Prostate gland (tissue), 2 donors: ENCODE results near the gene TBC1D5. TPM values are rescaled to one million over a fixed set of nuclear protein-coding genes. Genes with fewer than 3 reads are reported as not detected.
"Not testable (repeated sequence)": the region's sequence is repeated elsewhere in the genome, so short reads cannot be mapped to it uniquely, and the experiment has no call there.

ENCODE experiments used
- DNase-seq: peaks from one replicate; pipeline ENCODE4 v3.0.0-alpha.2; 2019; ENCODE audit warnings: low spot score
- H3K27ac ChIP-seq, 2 donors: fragments of 200-600 bp; sonication (generic); 2 replicates each; pipeline ENCODE4 v1.5.1; 2017 to 2019
- H3K27me3 ChIP-seq: fragments of 200-600 bp; sonication (generic); replicated peaks from 2 replicates; pipeline ENCODE4 v1.5.1; 2019; ENCODE audit not compliant: insufficient read depth
- H3K36me3 ChIP-seq, 2 donors: fragments of 200-600 bp; sonication (generic); 1 replicate in 1 of 2; 2 replicates in 1 of 2; pipeline versions ENCODE4 v1.5.1 to v1.8.1; 2017 to 2019
- H3K4me1 ChIP-seq: fragments of 200-600 bp; sonication (generic); replicated peaks from 2 replicates; pipeline ENCODE4 v1.5.1; 2019
- H3K4me3 ChIP-seq, 2 donors: fragments of 200-600 bp; sonication (generic); 2 replicates each; pipeline ENCODE4 v1.5.1; 2017 to 2019
- H3K9me3 ChIP-seq: fragments of 200-600 bp; sonication (generic); 2 replicates; pipeline ENCODE4 v1.5.1; 2017
- POLR2A ChIP-seq: fragments of 450-650 bp; IDR thresholded peaks from one replicate; pipeline ENCODE4 v1.6.1; 2016; ENCODE audit warnings: antibody characterized with exemption, mild to moderate bottlenecking
- POLR2AphosphoS5 ChIP-seq: sonication (generic); formaldehyde crosslinking; IDR thresholded peaks from one replicate; pipeline ENCODE4 v1.6.1; 2017; ENCODE audit warnings: antibody characterized with exemption
- WGBS: methylation state at CpG from one replicate; pipeline ENCODE4 v1.1.5; 2018; 5-methylcytosine and 5-hydroxymethylcytosine counted together
- intact Hi-C: fragments of 100-400 bp; cut with DNase I; formaldehyde crosslinking; loops from one replicate; pipeline ENCODE4 v1.14.2; 2022
- total RNA-seq, 2 donors: library from RNA; depleted of rRNA; stranded (reverse); fragments of >200 nt; gene quantifications; one replicate each; pipeline ENCODE4 v1.1.0, GENCODE V29; 2016
- TF ChIP-seq, protein P1 (sequence below), 4 experiments: fragments of 200-600 bp in 2 of 4; fragments of 450-650 bp in 2 of 4; sonication (generic) in 2 of 4; IDR thresholded peaks; 1 replicate in 3 of 4; 2 replicates in 1 of 4; pipeline ENCODE4 v1.5.1; 2016 to 2019; ENCODE audit warnings: antibody characterized with exemption in 4 of 4, mild to moderate bottlenecking in 2 of 4, moderate library complexity in 2 of 4

TBC1D5 gene
- total RNA-seq, 2 donors from 2014 or later, result 64.8 to 99.2 TPM

DNA sequence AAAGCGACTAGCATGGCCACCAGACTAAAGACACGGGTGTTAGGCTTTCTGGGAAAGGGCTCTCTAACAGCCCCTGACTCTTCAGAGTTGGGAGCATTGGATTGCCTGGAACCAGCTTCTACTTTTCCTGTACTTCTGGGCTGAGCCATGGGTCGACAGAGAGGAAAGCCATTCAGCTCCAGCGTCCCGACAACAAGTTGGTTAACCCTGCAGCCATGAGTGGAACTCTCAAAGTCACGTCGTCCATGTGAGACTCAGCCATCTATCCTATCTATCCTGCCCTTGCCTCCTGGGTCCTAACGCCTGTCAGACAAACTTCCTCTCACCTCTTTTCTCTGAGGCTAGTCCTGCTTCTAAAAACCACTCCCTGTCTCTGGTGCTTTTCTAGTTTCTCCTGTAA is 32.6 kb upstream of the TBC1D5 start:
- Histone ChIP-seq H3K4me1 (no peaks in the 10 kb centered on the region), H3K27ac (no peak overlapping the region), H3K9me3 (no peaks in the 10 kb centered on the region), H3K36me3 (no peaks in the 10 kb centered on the region), H3K4me3 (no peak overlapping the region), H3K27me3 (no peaks in the 10 kb centered on the region)
- no peak for TF ChIP-seq POLR2AphosphoS5
- TF ChIP-seq, protein P1, sequence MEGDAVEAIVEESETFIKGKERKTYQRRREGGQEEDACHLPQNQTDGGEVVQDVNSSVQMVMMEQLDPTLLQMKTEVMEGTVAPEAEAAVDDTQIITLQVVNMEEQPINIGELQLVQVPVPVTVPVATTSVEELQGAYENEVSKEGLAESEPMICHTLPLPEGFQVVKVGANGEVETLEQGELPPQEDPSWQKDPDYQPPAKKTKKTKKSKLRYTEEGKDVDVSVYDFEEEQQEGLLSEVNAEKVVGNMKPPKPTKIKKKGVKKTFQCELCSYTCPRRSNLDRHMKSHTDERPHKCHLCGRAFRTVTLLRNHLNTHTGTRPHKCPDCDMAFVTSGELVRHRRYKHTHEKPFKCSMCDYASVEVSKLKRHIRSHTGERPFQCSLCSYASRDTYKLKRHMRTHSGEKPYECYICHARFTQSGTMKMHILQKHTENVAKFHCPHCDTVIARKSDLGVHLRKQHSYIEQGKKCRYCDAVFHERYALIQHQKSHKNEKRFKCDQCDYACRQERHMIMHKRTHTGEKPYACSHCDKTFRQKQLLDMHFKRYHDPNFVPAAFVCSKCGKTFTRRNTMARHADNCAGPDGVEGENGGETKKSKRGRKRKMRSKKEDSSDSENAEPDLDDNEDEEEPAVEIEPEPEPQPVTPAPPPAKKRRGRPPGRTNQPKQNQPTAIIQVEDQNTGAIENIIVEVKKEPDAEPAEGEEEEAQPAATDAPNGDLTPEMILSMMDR (IDR thresholded peaks at IDR 0.05), result no peak
- DNase-seq, result no peak
- 82% methylated on average over 8 of the region's 8 CpGs for whole genome bisulfite sequencing
- intact Hi-C loops, result no loop called here

DNA sequence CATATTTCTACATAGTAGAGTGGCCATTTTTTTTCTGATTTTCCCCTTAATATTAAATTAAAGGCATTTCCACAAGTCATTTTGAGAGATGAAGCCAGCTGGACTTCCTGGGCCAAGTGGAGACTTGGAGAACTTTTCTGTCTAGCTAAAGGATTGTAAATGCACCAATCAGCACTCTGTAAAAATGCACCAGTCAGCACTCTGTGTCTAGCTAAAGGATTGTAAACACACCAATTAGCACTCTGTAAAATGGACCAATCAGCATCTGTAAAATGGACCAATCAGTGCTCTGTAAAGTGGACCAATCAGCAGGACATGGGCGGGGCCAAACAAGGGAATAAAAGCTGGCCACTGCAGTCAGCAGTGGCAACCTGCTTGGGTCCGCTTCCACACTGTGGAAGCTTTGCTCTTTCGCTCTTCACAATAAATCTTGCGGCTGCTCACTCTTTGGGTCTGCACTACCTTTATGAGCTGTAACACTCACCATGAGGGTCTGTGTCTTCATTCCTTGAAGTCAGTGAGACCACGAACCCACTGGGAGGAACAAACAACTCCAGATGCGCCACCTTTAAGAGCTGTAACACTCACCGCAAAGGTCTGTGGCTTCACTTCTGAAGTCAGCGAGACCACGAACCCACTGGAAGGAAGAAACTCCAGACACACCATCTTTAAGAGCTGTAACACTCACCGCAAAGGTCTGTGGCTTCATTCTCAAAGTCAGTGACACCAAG is 31.9 kb upstream of the TBC1D5 start:
- H3K4me3 ChIP-seq, H3K27me3 ChIP-seq, H3K27ac ChIP-seq, DNase-seq, H3K4me1 ChIP-seq, H3K36me3 ChIP-seq, intact Hi-C loops, H3K9me3 ChIP-seq: not testable (repeated sequence)
- 83% methylated on average over 10 of the region's 10 CpGs for WGBS

DNA sequence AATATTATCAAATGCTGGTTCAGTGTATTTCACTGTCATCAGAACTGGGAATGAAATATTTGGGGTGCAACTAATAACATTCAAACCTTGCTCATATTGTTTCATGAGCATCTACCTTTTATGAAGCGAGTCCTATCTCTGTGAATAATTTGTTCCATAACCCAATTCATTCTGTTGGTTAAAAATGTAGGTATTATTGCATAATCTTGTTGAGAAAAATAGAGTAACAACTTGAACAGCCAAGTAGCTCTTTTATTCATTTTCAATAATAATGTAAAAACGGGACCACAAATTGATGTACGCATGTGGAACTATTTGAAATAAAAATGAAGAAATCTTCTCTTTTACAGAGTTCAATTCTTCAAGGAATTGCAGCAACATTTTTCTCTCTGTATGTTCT is 30.1 kb upstream of the TBC1D5 start:
- Histone ChIP-seq H3K27ac (no peak overlapping the region), H3K9me3 (no peaks in the 10 kb centered on the region), H3K36me3 (no peaks in the 10 kb centered on the region), H3K27me3 (no peaks in the 10 kb centered on the region), H3K4me3 (no peak overlapping the region), H3K4me1 (no peaks in the 10 kb centered on the region)
- WGBS, result 96% methylated on average over 3 of the region's 3 CpGs
- TF ChIP-seq, protein P1 (IDR thresholded peaks at IDR 0.05), result no peak
- intact Hi-C loops, result no loop called here
- DNase-seq, result no peak

DNA sequence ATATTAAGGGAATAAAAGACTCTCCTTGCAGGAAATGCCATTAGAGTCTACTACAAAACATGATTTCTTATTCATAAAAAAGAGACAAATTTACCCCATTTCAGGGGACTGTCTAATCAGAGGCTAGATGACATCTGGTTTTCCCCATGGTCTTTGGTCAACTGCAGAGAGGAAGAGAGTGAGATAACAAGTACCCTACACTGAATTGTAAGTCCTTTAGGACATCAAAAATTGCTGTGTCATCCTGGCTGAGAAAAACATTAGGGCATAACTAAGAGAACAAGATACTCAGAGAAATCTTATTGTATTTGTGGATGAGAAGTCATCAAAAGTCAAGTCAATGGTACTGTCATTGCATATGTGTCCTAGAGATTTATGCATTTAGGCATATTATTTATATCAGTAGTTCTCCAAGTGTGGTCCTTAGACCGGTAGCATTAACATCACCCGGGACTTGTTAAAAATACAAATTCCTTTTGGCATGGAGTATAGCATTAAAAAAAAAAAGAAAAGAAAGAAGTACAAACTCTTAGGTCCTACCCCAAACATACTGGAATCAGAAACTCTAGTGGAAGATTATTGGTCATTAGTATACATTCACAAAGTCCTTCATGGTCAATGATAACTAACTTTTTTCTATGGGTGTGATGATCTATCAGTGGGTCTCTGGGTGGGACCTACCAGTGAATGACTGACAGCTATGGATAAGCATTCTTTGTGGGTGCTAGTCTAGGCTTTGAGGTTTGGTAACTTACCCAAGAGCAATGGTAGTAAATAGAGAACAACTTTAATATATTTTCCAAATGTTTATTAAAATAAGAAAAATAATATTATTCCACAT is 29.0 kb upstream of the TBC1D5 start:
- no peak overlapping the region for H3K4me3 ChIP-seq
- H3K27me3 ChIP-seq, result no peaks in the 10 kb centered on the region
- no peak overlapping the region for H3K27ac ChIP-seq
- TF ChIP-seq POLR2AphosphoS5, result no peak
- no peak for TF ChIP-seq POLR2A
- TF ChIP-seq, protein P1 (IDR thresholded peaks at IDR 0.05), result no peak
- DNase-seq, result no peak
- WGBS, result 82% methylated on average over 2 of the region's 2 CpGs
- no peaks in the 10 kb centered on the region for H3K36me3 ChIP-seq
- H3K9me3 ChIP-seq, result no peaks in the 10 kb centered on the region
- H3K4me1 ChIP-seq, result no peaks in the 10 kb centered on the region
- intact Hi-C loops, result no loop called here

DNA sequence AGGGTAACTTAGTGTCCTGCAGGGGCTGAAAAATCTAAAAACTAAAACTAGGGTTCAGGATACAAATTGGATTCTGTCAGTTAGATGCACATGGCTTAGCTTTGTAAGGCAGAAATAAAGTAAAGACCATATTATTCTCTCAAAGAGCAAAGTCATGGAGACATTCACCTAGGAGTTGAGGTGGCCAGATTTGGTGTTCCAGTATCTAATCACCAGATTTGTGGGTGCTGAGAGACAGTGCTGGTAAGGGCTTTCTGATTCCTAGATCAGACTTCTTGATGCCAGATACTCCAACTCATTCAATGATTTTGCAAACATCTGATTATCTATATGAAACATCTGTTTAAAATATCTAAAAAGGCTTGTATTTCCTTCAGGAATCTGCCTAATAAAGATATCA is 28.3 kb upstream of the TBC1D5 start:
- no peak for DNase-seq
- H3K4me3 ChIP-seq, result no peak overlapping the region
- H3K36me3 ChIP-seq, result no peaks in the 10 kb centered on the region
- no peaks in the 10 kb centered on the region for H3K27me3 ChIP-seq
- H3K27ac ChIP-seq, result no peak overlapping the region
- H3K4me1 ChIP-seq, result no peaks in the 10 kb centered on the region
- H3K9me3 ChIP-seq, result no peaks in the 10 kb centered on the region
- intact Hi-C loops, result no loop called here
- no peak for TF ChIP-seq POLR2AphosphoS5
- TF ChIP-seq, protein P1 (IDR thresholded peaks at IDR 0.05), result no peak
- TF ChIP-seq POLR2A, result no peak
